GM19240 (cell line): Measurements from ENCODE around the gene DMBT1.

ENCODE experiments used
- DNase-seq: peaks from one replicate; pipeline ENCODE4 v3.0.0; 2011; ENCODE audit warnings: low spot score; ENCODE audit not compliant: insufficient read length

DMBT1 gene

DNA sequence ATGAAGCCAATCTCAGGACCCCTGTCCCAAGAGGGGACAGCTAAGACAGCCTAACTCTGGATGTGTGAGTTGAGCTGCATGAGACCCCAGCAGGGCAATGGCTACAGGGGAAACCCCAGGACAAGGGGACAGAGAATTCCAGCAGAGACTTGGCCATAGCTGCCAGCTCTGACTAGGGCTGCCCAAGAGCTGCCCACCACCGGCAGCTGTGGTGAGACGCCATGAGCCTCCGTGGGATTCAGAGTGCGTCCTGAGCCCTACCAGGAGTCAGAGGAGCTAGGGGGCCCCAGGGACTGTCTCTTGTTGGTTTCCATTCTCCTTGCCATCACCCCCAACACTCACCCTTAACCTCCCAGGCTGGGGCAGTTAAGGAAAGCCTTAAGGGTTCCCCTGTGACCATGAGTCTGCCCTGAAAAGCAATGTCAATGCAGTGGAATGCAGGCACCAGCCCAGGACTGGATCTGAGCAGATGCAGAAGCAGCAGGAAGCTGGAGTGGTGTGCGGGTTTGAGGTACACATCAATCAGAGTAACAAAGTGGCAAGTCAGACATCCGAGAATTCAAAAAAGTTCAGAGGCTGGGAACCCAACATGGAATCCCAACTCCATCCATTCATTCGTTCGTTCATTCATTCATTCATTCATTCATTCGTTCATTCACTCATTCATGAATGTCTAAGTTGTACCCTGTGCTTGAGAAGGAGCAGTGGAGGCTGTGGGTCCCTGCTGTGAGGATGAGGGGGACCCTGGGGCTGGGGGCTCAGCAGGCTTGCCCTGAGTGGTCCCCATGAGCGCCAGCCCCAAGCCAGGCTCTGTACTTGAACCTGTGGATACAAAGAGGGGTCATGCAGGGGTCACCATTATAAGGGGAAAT is 86.2 kb downstream of the DMBT1 start:
- DNase-seq: no peak

DNA sequence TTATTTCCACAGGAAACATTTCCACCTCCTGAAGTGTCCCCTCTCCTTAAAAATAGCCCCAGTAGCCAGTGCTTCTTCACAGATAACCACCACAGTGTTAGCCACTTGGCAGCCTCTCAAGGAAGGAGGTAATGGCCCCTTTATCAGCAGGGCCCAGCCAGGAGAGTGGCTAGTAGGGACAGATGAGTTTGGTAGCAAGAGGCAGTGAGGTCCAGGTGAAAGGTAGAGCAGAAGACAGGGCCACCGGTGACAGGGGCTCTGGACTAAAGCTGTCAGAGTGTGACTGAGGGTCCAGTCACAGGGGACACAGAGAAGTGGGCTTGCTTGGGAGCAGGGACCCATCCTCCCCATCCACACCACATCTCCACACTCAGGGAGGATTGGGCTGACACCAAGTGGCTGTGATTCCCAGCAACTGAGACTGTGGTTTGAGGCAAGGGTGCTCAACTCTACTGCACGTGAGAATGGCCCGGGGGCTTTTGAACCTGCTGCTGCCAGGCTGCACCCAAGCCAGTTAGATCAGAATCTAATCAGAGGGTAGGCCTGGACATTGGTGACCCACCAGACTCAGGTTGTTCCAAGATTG is 86.9 kb downstream of the DMBT1 start:
- no peak for DNase-seq

DNA sequence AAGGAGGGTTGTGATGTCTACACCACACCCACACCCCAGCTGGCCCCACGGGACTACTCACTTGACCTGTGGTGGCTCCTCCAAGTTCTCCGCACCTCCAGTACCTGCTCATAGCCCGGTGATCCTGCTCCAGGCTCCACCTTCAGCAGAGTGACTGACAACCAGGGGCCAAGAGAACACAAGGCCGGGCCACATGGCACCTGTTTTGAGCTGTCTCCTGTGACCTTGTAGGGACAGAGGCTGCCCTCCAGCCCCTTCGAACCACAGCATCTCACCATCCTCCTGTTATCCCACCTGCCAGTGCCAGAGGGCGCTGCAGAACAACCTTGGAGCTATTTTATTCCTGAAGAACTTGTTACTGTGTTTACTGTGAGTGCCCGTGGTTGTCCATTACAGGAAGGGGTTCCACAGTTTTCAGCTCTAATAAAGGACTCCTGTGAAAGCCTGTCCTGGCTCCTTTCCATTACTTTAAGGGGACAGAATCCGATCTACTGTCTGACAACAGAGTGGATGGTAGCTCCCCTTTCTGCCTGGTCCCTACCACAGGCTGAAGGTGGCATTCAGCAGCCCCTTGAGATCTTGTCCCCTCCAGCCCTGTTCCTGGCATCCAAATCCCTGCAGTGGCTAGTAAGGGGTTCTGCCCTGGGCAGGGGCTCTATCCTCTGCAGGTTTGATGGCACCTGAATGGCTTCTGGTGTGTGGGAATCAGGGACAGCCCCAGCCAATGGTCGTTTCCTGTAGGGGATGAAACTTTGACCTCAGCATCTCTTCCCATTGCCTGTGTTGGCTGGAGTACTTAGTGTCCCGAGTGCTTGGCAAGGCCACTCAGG is 88.3 kb downstream of the DMBT1 start:
- no peak for DNase-seq

DNA sequence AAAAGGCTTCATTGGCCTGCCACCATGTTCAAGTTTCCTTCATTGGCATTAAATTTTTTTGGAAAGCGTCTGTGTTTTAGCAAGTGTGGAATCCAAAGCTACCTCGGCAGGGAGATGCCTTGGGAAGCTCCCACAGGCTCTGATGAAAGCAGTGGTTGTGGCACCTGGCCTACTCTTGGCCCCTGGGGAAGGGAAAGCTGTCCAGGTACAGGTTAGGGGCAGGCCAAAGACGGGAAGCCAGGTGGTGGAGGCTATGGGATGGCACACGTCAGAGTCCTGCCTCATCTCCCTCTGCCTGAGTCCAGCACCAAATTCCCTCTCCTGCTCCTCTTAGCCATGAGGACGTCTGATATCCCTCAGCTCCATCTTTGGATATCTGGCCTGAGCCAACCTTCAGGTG is 89.3 kb downstream of the DMBT1 start:
- DNase-seq: no peak

DNA sequence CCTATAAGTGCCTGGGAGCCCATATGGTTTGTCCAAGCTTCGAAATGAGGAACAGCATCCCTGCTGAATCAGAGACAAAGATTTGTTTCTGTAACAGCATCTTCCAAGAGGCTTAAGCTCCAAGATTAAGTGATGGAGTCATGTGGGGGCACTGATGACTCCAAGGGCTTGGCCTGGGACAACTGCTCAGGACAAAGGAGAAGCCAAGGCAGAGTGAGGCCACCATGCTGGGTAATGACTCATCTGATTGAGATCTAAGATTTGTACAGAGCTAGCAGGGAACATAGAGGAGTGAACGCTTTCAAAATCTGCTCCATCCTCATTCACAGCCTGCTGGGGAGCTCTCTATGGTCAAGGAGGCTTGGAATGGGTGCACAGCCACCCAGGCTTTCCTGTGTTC is 89.8 kb downstream of the DMBT1 start:
- no peak for DNase-seq

DNA sequence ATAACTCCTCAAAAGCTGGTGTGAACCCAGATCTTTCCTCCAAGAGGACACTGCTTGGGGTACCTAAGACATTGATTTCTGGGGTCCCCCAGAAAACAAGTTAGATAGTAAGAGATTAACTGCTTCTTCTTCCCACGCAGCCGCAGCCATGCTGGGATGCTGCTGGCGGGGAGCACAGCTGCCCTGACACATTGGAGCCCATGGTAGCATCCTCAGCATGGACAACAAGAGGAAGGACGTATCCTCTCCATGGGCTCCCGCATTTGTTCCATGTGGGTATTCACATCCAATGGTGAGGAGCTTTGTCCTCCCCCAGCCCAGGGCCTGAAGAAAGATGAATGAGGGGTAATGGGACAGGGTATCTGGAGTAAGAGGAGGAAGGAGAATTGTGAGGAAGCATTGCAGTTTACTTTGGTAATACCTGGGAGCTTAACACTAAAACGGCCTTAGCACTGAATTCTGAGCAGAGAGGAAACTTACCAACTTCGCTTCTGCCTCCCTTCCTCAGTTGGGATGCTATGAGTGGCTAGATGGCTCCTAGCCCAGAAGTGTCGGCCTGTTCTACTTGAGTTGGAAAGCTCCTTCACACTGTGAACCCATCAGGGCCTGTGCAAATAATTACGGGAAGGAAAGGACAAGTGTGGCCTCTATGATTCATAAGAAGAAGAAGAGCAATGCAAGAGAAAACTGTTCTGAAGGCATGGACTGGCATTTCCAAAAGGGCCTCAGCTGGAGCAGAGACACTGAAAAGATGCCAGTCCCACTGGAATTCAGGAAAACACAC is 95.2 kb downstream of the DMBT1 start:
- DNase-seq: no peak

DNA sequence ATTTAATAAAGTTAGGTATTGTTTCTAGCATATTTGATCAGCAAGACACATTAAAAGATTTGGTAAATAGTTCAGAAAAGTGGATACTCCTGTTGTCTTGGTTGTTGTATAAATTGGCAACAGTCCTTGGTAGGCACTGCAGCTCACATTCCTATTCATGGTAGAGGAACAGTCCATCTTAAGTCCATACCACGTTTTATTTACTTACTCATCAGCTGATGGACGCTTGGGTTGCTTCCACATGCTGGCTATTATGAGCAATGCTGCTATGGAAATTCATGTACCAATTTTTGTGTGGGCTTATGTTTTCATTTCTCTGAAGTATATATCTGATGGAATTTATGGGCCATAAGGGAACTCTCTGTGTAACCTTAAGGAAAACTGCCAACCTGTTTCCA is 95.8 kb downstream of the DMBT1 start:
- no peak for DNase-seq

DNA sequence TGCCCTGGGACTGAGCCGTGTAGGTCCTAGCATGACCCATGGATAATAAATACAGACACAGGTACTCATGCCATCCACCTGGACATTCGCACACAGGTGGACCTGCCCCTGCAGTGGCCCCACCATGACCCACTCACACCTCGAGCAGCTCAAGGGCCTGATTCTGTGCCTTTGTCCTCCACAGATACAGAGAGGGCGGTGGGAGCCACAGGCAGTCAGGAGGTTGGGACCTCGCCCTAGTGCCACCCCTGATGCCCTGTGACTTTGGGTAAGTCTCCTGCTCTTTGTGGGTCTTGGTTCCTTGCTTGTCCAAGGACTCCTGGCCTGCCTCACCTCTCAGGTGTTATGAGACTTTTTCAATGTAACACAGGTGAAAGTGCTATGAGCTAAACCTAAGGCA is 96.2 kb downstream of the DMBT1 start:
- no peak for DNase-seq

DNA sequence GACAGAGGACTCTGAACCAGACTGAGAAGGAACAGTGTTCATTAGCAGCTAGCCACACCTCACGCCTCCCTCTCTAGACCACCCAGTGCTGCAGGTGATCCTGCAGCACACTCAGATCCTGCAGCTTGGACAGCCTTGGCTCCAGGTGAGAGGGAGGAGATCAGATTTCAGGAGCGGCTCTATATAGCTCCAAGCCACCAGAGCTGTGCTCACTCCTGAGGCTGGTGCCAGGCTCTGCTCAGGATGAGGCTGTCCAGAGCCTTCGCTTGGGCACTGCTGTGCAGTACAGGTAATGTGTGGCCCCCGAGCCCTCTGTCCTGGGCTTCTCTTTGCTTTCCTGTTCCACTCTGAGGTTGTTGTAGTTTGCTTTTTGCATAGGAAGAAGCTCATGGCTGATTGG is 96.7 kb downstream of the DMBT1 start:
- no peak for DNase-seq

DNA sequence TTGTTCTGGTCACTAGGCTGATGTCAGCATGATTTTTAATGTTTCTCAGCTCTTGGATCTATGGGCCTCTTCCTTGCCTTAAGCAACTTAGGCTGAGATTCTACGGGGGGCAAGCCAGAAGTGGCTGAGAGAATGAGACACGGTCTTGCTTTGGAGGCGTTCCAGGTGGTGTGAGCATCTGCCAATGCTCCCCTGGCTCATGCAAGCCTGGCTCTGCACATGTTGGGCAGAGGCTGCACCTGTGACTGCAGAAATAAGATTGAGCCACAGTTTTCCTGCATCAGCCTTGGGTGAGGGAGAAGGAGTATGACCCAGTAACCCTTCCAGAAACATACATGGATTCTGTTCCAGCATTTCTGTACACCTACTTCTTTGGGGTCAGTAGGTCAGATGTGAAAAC is 97.2 kb downstream of the DMBT1 start:
- DNase-seq: no peak

DNA sequence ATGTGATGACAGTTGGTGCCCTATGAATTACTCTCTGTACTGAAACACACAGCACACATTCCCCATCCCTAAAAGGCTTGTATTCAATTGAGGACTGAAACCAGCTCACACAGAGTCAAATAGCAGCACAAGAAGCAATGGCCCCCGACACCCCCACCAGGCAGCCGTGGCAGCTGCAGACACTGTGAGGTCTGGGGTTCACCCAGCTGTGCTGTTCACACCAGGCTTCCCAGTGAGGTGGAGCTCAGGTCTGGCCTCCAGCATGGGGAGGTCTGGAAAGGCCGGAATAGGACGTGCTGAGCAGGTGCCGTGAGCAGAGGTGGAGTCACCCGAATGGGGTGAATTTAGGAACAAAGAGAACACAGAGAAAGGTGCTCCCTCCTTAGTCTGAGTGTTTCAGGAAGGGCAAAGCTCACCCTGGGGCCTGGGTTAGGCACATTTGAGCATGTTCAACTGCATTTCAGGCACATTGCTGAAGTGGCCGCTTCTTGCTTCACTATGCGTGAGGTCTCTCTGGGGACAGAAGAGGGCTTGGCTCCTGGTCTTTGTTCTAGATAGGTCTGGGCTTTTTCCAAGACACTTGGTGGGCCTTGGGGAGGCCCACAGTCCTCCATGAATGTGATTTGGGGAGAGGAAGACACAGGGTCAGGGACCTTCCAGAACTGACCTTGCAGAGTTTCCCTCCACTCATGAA is 97.9 kb downstream of the DMBT1 start:
- DNase-seq: no peak

DNA sequence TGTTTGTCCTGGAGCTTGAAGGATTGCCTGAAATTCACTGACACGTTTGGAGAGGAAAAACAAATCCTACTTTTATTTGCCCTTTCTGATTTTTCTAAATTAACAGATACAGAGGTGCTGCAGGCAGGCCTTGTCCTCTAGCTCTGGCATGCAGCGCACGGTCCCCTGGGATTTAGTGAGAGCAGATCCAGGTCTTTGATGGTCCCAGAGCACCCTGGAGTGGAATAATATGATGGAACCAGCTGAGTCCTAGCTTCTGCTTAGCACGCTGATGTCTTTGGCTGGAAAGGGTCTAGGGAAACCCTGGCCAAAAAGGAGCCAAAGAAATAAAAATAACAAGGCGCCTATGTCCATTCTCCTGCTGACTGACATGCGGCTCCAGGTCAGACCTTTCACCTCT is 98.6 kb downstream of the DMBT1 start:
- no peak for DNase-seq

DNA sequence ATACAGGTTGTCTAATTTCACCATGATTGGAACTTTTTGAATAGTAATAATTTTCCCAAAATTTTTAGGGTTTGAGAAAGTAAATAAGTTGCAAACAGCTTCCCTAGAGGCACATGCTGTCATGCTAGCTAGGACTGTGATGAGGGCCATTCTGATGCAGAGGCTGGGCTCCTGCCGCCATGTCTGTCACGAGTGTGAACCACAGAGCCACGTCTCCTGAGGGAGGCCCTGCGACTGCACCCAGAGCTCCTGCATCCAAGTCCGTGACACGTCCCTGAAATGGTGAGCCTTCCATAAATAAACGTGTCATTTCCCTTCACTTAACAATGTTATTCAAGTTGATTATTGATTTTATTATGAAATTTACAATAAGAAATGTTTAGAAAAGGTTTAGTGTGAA is 99.1 kb downstream of the DMBT1 start:
- DNase-seq: no peak

DNA sequence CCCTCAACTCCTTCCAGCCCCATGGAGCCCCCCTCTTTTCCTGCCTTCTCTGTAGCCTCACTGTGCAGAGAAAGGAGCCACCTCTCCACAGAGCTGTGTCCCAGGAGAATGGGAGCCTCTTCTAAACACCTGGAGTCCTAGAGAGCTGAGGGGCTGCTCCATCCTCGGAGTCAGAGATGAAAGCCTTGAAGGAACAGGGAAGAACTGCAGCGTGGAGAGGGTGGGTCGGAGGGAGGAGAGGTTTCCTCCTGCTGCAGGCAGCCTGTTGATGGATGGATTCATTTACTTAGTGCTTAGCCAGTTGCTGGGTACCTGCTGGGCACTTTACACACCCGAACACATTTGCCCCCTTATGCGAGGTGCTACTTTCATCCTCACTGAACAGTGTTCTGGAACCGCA is 100.1 kb downstream of the DMBT1 start:
- no peak for DNase-seq

DNA sequence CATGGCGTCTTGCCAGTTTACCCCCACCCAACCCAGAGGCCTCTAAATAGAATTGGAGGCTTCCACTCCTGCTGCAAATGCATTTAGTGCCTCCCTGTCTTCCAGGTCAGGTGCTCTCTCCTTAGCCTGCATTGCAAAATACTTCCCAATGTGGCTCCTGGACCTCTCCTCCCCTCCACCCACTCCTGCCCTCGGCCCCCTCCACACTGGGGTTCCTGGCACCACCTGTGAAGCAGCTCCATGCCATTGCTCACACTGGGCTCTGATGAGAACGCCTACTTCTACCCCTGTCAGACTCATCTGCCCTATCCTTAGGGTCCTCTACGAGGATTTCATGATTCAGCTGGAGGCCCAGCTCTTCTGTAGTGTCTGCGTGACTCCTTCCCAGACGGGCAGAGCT is 101.7 kb downstream of the DMBT1 start:
- DNase-seq: no peak

DNA sequence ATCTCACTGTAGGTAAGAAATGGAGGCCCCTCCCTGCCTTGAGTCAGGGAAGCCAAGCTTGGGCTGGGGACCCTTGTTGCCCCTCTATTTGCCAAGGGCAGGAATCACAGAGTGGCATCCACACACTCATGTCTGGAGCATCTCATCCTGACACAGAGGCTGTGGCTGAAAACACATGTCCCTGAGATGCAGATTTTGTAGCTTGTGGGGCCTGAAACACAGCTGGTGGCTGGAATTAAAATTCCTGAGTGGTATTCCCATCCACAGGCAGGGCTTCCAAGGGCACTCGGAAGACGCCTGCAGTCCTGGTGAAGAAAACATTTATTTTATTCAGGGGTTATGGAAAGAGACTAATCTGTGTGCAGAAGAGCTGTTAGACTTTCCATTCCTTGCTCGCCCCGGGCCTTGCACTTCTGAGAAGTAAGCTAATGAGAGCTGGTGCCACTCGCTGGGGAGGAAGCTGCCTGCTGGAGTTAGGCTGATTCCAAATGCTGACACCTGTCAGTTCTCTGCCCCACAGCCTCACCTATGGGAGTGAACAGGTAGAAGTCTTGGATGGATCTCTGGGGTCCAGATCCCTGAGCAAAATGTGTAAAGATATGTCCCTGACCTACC is 103.1 kb downstream of the DMBT1 start:
- no peak for DNase-seq

DNA sequence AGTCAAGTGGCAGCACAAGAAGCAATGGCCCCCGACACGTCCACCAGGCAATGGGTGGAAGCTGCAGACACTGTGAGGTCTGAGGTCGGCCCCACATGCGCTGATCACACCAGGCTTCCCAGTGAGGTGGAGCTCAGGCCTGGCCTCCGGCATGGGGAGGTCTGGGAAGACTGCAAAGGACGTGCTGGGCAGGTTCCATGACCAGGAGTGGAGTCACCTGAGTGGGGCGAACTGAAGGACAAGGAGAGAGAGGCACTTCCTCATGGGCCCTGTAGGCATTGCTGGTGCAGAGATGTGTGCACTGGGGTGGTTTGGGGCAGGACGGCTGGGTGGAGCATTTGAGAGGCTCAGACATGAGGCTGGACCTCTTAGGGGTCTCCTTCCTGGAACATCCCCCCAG is 103.9 kb downstream of the DMBT1 start:
- no peak for DNase-seq

DNA sequence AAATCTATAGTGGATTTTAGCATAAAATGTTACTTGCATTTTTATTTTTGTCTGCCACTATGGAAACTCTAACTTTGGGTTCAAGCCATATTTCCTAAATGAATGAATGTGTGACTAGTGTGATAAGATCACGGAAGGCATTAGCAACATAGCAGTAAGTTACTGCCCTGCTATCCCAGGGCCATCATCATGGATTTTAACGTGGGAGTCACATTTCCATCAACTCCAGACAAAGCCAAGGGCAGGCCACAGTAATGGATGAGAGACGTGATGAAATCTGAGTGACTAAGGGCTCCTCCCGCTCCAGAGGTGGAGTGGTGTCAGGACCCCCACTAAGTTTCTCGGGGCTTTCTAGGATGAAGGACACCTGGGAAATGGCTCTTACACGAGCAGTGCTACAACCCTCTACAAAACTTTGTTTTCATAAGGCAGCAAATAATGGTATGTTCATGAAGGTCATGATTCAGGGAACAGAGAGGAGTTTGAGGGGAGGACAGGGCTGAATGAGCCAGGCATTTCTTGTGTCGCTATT is 104.8 kb downstream of the DMBT1 start:
- DNase-seq: no peak

DNA sequence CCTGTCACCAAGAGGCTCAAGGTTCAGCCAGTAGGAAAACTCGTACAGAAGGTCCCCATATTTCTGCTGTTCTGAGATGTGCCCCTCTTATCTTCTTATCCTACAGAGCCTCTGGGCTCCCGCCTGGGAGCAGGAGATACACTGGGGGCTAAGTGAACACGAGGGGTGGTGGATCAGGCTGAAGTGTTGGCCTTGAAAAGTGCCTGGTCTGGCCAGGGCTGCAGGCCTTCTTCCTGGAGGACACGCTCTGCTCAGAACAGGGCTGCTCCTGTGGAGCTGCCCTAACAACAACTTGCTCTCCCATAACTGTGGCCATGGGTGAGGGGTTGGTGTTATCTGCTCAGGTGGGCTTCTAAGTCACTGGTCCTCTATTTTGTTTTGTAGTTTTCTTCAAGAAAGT is 105.4 kb downstream of the DMBT1 start:
- DNase-seq: no peak

DNA sequence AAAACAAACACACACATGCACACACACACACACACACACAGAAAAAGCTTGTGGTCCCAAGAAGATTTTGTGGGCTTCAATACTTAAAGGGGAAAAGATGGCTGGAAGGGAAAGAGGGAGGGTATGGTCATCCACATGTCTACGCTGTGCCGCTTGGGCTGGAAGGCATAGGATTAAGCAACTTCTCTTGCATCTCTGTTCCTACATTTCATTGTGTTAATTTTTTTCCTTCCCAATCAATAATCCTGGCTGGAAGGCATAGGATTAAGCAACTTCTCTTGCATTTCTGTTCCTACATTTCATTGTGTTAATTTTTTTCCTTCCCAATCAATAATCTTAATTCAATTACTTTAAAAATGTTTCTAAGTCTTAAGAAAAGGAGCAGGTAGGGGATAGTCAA is 108.5 kb downstream of the DMBT1 start:
- DNase-seq: no peak
